Esophagus (tissue), 2 donors: ENCODE measurements around the gene DCT. TPM values are rescaled to one million over a fixed set of nuclear protein-coding genes. Genes with fewer than 3 reads are reported as not detected.

ENCODE experiments used
- H3K27ac ChIP-seq, 2 donors: one replicate each; pipeline ENCODE4 v1.5.1; 2013; ENCODE audit warnings: low read depth in 2 of 2, mild to moderate bottlenecking in 2 of 2, inconsistent platforms in 1 of 2, low read length in 1 of 2, moderate library complexity in 1 of 2
- H3K27me3 ChIP-seq, 2 donors: one replicate each; pipeline ENCODE4 v1.6.1; 2013; ENCODE audit warnings: low read length in 2 of 2, control low read depth in 1 of 2, mild to moderate bottlenecking in 1 of 2; ENCODE audit not compliant: insufficient read depth in 2 of 2, control insufficient read depth in 1 of 2
- H3K36me3 ChIP-seq, 2 donors: one replicate each; pipeline ENCODE4 v1.6.1; 2013; ENCODE audit warnings: low read length in 1 of 2; ENCODE audit not compliant: control insufficient read depth in 2 of 2, insufficient read depth in 2 of 2
- H3K4me1 ChIP-seq, 2 donors: one replicate each; pipeline ENCODE4 v1.6.1; 2013; ENCODE audit warnings: low read length in 1 of 2; ENCODE audit not compliant: control insufficient read depth in 2 of 2, insufficient read depth in 2 of 2
- H3K4me3 ChIP-seq, 2 donors: one replicate each; pipeline ENCODE4 v1.5.1; 2013; ENCODE audit warnings: low read length in 2 of 2, mild to moderate bottlenecking in 2 of 2, low read depth in 1 of 2, moderate library complexity in 1 of 2
- H3K9me3 ChIP-seq, 2 donors: one replicate each; pipeline ENCODE4 v1.6.1; 2013; ENCODE audit warnings: mild to moderate bottlenecking in 2 of 2, low read depth in 1 of 2, low read length in 1 of 2, moderate library complexity in 1 of 2; ENCODE audit not compliant: control insufficient read depth in 2 of 2, insufficient read depth in 1 of 2
- WGBS, 2 donors: extraction: QIAGEN DNeasy Blood & Tissue Kit; methylation state at CpG; one replicate each; pipeline ENCODE4 v1.1.7; 2013; 5-methylcytosine and 5-hydroxymethylcytosine counted together
- polyA plus RNA-seq, 2 donors: library from polyadenylated mRNA; stranded (reverse); fragments of 200-250 nt; gene quantifications; one replicate each; pipeline ENCODE4 v1.2.3, GENCODE V29; 2013
- donor health status: healthy with polysubstance abuse.
- donor health status: Bipolar disorder and iron deficiency.

DCT gene
- polyA plus RNA-seq, 2 donors = 0.02 to 0.04 TPM

DNA sequence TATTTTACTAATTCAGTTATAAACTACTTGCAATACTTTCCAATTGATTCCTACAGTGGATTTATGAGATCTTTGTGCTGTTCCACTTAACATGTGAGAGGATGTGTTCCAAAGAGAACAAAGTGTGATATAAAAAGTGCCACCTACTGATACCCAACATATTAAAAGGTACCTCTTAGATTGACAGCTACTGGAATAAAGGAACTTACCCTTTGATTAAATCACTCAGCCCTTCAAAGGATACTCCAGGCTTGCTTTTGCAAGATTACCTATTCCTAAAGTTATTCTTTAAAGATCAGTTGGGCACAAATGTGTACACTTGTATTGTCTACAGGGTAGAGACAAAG is 65.9 kb downstream of the DCT start:
- Histone ChIP-seq H3K27ac (no peak overlapping the region), H3K9me3 (no peaks in the 10 kb centered on the region)

DNA sequence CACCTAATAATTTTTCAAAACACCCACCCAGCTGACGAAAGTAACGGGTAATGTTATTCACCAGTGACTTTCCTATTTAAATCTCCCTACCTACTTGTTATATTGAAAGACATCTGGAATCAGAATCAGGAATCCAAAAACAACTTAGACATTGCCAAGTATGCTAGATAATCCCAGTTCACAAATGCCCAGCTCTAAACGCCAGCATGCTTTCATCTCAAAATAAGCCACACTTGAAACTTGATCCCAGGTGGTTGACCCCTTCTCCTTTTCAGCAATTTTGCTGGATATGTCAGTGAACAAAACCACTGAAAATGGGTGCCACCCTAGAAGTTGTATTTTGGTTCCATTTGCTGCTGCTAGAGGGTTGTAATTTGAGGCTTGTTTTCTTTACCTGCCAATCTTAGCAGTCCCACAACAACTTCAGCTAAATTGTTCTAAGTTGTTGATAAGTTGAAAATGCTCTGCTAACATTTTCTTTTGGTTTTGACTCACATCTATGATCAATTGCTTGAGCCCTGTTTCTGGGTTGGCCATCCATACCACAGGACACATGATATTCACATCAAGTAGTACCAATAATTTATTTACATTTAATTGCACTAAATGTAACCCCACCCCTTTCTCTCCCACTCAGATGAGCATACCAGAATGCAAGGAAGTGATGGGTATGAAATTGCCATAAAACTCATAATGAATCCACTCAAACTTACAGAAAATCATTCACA is 66.4 kb downstream of the DCT start:
- Histone ChIP-seq H3K36me3 (no peaks in the 10 kb centered on the region), H3K4me1 (no peaks in the 10 kb centered on the region), H3K9me3 (no peaks in the 10 kb centered on the region), H3K27me3 (no peaks in the 10 kb centered on the region), H3K27ac (no peak overlapping the region), H3K4me3 (no peak overlapping the region)
- 51 to 68% methylated on average over 3 of the region's 3 CpGs for WGBS, 2 donors

More for the DNA sequence above, 65.9 kb downstream of the DCT start:
- no peaks in the 10 kb centered on the region for H3K36me3 ChIP-seq
- no peaks in the 10 kb centered on the region for H3K4me1 ChIP-seq
- no peaks in the 10 kb centered on the region for H3K27me3 ChIP-seq
- no peak overlapping the region for H3K4me3 ChIP-seq

DNA sequence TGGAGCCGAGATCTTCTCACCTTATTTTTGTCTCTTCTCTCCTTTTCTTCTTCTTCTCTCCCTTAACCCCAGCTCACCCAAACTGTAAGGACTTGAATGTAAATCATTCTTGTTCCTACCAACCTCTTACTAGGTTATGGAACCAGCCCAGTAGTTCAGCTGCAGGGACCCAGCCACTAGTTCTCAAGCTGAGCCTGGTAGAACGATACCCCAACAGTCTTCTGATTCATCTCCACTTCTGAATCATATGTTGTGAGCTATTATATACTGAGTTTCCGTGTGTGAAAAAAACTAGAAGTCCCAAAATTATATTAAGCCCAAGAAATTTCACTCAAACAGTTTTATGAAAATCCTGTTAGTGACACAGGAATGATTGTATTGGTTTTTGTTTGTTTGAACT is 67.7 kb downstream of the DCT start:
- Histone ChIP-seq H3K4me1 (no peaks in the 10 kb centered on the region), H3K27me3 (no peaks in the 10 kb centered on the region), H3K27ac (no peak overlapping the region), H3K4me3 (no peak overlapping the region), H3K36me3 (no peaks in the 10 kb centered on the region), H3K9me3 (no peaks in the 10 kb centered on the region)
- WGBS, 2 donors = 52 to 72% methylated on average over 3 of the region's 3 CpGs

DNA sequence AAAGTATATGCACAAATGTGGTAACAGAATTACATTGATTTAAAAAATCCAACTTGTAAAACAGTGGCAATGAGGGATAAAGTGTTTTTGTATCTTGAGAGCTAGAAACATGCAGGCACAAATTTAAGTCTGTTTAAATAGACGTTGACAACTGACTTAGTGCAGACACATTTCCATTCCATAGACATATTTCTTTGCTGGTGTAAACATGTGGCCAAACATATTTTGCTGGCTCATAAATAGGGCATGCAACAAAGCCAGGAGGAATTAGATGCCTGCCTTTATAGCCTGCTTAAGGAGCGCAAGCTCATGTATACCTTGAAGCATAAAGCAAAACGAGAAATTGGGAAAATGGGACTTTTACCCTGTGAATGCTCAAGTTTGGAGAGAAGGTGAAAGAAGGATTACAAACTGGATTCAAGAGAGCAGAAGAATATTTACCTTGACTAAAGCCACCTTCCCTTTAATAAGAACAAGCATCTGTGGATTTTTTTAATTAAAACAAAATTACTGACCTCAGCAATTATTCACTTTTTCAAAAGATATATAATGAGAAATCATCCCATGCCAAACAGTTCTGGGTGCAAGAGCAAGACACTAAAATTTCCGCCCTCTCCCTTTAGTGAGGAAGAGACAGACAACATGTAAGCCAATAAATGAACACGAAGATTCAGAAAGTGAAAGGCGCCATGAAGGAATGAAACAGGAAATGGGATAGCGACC is 71.0 kb downstream of the DCT start:
- Histone ChIP-seq H3K27me3 (no peaks in the 10 kb centered on the region), H3K36me3 (no peaks in the 10 kb centered on the region), H3K4me1 (no peaks in the 10 kb centered on the region), H3K9me3 (no peaks in the 10 kb centered on the region), H3K4me3 (no peak overlapping the region), H3K27ac (no peak overlapping the region)
- WGBS, 2 donors = 84 to 85% methylated on average over 7 of the region's 7 CpGs

DNA sequence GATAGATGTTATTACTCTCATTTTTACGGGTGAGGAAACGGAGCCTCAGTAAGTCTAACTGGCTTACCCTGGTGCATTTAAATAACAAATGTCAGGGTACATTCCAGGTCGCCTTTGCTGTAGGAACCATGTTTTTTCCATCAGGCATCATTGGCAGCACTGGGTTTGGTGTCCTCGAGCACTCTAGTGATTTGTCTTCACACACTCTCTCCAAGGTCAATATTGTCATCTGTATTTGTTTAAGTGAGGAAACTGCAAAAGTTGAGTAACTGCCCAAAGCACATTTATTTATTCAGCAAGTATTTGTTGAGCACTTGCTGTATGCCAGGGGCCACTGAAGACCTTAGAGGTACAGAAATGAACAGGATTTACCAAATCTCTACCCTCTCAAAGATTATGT is 78.6 kb downstream of the DCT start:
- Histone ChIP-seq H3K36me3 (no peaks in the 10 kb centered on the region), H3K9me3 (no peaks in the 10 kb centered on the region), H3K27me3 (no peaks in the 10 kb centered on the region), H3K27ac (no peak overlapping the region), H3K4me1 (no peaks in the 10 kb centered on the region), H3K4me3 (no peak overlapping the region)
- 79 to 80% methylated on average over 4 of the region's 4 CpGs for WGBS, 2 donors

DNA sequence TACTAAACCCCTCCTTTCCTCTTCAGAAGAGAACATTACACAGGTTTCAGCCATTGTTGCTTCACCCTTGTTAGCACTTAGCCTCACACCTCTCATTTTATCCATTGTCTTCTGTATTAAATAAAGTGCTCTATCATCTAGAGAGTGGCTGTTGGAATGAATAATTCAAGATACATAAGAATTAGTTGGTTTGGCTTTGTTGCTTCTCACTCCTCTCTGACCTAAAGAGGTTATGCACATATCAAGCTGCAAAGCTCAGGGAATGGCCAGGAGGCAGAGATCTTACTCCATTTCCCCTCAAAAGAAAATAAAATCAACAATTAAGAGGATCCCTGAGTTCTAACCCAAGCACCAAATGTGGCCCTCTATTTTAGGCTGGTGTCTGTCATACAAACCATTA is 79.7 kb downstream of the DCT start:
- Histone ChIP-seq H3K4me1 (no peaks in the 10 kb centered on the region), H3K27me3 (no peaks in the 10 kb centered on the region), H3K36me3 (no peaks in the 10 kb centered on the region), H3K9me3 (no peaks in the 10 kb centered on the region), H3K27ac (no peak overlapping the region), H3K4me3 (no peak overlapping the region)

DNA sequence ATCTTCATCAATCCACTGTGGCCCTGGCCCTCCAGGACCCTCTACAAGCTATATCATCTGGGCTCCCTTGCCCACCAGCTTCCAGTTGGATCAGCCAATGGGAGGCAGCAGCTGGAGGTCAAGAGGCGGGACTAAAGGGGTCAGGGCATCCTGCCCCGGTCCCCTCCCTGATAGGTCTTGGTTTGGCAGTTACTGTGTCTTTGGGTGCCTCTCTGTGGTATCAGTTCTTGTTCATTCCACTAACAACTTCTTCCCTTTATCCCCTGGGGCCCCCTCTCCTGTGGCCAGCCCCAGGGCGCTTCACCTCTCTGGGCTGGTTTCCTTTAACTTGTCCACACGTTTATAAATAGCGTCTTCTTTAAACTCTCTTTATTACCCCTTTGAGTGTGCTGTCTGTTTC is 83.6 kb downstream of the DCT start:
- H3K27me3 ChIP-seq = no peaks in the 10 kb centered on the region
- no peak overlapping the region for H3K4me3 ChIP-seq
- H3K4me1 ChIP-seq = no peaks in the 10 kb centered on the region
- no peaks in the 10 kb centered on the region for H3K9me3 ChIP-seq
- WGBS, 2 donors = 74 to 78% methylated on average over 5 of the region's 5 CpGs
- no peak overlapping the region for H3K27ac ChIP-seq
- no peaks in the 10 kb centered on the region for H3K36me3 ChIP-seq

DNA sequence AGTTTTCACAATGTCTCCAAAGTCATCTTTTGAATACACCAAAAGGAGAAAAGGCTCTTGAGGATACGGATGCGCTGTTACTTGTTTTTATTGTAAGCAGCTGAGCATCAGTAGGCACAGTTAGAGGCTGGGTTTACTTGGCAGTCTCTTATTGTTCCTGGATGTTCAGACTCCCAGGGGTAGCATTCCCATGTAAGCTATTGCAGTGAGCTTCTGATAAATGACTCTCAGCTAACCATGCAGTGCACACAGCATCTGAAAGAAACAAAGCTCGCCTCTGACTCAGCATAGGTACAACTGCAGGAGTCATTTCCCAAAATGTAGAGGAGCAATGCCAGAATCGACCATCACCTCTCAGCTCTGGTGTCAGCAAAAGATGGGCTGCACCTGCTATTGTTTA is 84.8 kb downstream of the DCT start:
- WGBS, 2 donors = 75 to 80% methylated on average over 4 of the region's 4 CpGs
- H3K27ac ChIP-seq = no peak overlapping the region

DNA sequence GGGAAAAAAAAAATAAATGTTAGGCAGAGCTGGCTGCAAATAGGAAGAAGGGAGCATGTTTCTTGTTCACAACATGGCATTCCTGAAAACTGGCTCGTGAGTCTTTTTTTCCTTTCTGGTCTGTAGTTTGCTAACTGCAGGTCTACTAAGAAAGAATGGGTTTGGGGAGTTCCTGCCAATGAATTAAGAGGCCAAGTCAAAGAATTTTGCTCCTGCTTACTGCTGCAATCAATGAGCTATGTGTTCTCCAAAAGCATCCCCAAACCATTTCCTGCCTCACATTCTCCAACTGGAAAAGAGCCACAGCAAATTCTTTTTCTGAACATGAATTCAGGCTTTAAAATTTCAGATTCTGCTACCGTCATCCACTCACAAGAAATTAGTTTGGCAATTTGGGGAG is 88.6 kb downstream of the DCT start:
- Histone ChIP-seq H3K36me3 (no peaks in the 10 kb centered on the region), H3K27ac (no peak overlapping the region), H3K27me3 (no peaks in the 10 kb centered on the region), H3K4me3 (no peak overlapping the region), H3K9me3 (no peaks in the 10 kb centered on the region), H3K4me1 (no peaks in the 10 kb centered on the region)
- 64 to 68% methylated on average over 2 of the region's 2 CpGs for WGBS, 2 donors

More for the DNA sequence above, 84.8 kb downstream of the DCT start:
- H3K4me3 ChIP-seq = no peak overlapping the region
- H3K27me3 ChIP-seq = no peaks in the 10 kb centered on the region
- no peaks in the 10 kb centered on the region for H3K36me3 ChIP-seq
- no peaks in the 10 kb centered on the region for H3K4me1 ChIP-seq
- H3K9me3 ChIP-seq = no peaks in the 10 kb centered on the region
